ENCODE measurements around the gene CTNNA3.

Gene CTNNA3

DNA sequence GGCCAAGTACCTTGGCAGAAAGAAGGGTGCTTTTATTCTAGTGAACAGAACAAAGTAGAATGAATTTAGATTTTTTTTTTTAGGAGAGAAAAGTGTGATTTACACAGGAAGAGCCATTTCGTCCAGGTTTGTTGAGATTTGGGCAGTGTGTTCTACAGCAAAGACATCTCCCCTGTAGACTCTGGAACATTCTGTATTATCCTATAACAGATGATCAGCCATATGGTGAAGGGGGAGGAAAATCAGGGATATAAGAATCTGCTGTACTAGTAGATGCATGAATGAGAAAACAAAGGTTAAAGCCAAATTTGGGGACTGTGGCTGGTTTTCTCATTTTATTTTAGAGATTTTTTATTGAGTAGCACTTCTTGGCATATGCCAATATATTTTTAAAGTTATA lies 1223.8 kb downstream of the CTNNA3 start (continued):
- TF ChIP-seq, protein P1, sequence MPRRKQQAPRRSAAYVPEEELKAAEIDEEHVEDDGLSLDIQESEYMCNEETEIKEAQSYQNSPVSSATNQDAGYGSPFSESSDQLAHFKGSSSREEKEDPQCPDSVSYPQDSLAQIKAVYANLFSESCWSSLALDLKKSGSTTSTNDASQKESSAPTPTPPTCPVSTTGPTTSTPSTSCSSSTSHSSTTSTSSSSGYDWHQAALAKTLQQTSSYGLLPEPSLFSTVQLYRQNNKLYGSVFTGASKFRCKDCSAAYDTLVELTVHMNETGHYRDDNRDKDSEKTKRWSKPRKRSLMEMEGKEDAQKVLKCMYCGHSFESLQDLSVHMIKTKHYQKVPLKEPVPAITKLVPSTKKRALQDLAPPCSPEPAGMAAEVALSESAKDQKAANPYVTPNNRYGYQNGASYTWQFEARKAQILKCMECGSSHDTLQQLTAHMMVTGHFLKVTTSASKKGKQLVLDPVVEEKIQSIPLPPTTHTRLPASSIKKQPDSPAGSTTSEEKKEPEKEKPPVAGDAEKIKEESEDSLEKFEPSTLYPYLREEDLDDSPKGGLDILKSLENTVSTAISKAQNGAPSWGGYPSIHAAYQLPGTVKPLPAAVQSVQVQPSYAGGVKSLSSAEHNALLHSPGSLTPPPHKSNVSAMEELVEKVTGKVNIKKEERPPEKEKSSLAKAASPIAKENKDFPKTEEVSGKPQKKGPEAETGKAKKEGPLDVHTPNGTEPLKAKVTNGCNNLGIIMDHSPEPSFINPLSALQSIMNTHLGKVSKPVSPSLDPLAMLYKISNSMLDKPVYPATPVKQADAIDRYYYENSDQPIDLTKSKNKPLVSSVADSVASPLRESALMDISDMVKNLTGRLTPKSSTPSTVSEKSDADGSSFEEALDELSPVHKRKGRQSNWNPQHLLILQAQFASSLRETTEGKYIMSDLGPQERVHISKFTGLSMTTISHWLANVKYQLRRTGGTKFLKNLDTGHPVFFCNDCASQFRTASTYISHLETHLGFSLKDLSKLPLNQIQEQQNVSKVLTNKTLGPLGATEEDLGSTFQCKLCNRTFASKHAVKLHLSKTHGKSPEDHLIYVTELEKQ (tag by site-specific recombination; IDR thresholded peaks at IDR 0.05; ENCODE audit: borderline replicate concordance) = no peak
- no peak for TF ChIP-seq ATF2 (tag by site-specific recombination; IDR thresholded peaks at IDR 0.05; ENCODE audit: low read depth)

- CTCF ChIA-PET = no interaction called here
- no peak overlapping the region for H3K4me3 ChIP-seq (ENCODE audit: low read depth, low read length)
- H3K36me3 ChIP-seq (ENCODE audit: control insufficient read depth in 2 of 2, insufficient read depth in 1 of 2, low read length in 2 of 2) = no peaks in the 10 kb centered on the region
- TF ChIP-seq ZFP69B (tag by site-specific recombination; IDR thresholded peaks at IDR 0.05) = no peak
- no peaks in the 10 kb centered on the region for H3K4me1 ChIP-seq (ENCODE audit: control insufficient read depth, insufficient read depth, low read length)
- POLR2A ChIA-PET = no interaction called here
- no peaks in the 10 kb centered on the region for H3K9me3 ChIP-seq (ENCODE audit: control insufficient read depth, insufficient read depth, low read depth, low read length)
- H3K27ac ChIP-seq (ENCODE audit: extremely low read depth, low read depth, low read length) = no peak overlapping the region
Observed at GRCh38 chr10:66467042-66467441, 1229.0 kb downstream of the CTNNA3 start.

GRCh38 chr10:66466622-66467021 lies 1229.4 kb downstream of the CTNNA3 start:
- POLR2A ChIA-PET = no interaction called here
- H3K4me1 ChIP-seq (ENCODE audit: control insufficient read depth, insufficient read depth, low read length) = no peaks in the 10 kb centered on the region

More at GRCh38 chr10:66466622-66467021, 1229.4 kb downstream of the CTNNA3 start:
- Histone ChIP-seq H3K9me3 (ENCODE audit: control insufficient read depth, insufficient read depth, low read depth, low read length) (no peaks in the 10 kb centered on the region), H3K36me3 (ENCODE audit: control insufficient read depth in 2 of 2, insufficient read depth in 1 of 2, low read length in 2 of 2) (no peaks in the 10 kb centered on the region), H3K4me3 (ENCODE audit: low read depth, low read length) (no peak overlapping the region), H3K27ac (ENCODE audit: extremely low read depth, low read depth, low read length) (no peak overlapping the region)
- TF ChIP-seq ZNF792 (tag by site-specific recombination; IDR thresholded peaks at IDR 0.05) (no peak), ZNF76 (tag by site-specific recombination; IDR thresholded peaks at IDR 0.05; ENCODE audit: borderline replicate concordance, low read depth) (no peak), ZSCAN23 (tag by site-specific recombination; IDR thresholded peaks at IDR 0.05) (no peak), ZNF518A (tag by site-specific recombination; conservative IDR thresholded peaks at IDR 0.05; ENCODE audit: low read depth) (no peak), ZSCAN30 (tag by site-specific recombination; IDR thresholded peaks at IDR 0.05) (no peak), ZNF311 (tag by site-specific recombination; IDR thresholded peaks at IDR 0.05; ENCODE audit: borderline replicate concordance) (no peak), ZBTB1 (tag by site-specific recombination; IDR thresholded peaks at IDR 0.05) (no peak)
- CTCF ChIA-PET = no interaction called here
